ENCODE data around the gene NFKBIE.

Gene NFKBIE

GRCh38 chr6:44297063-44298038 is 32.0 kb upstream of the NFKBIE start:
- DNase-seq (ENCODE audit: low read depth in 1 of 2, low spot score in 1 of 2), result peak in 1 of 2 donors; percentile 19

GRCh38 chr6:44294832-44295791 is 29.8 kb upstream of the NFKBIE start:
- no peak for DNase-seq (ENCODE audit: low read depth in 1 of 2, low spot score in 1 of 2)

GRCh38 chr6:44292661-44293365 is 27.5 kb upstream of the NFKBIE start:
- no peak for DNase-seq (ENCODE audit: low read depth in 1 of 2, low spot score in 1 of 2)

- no peak for DNase-seq (ENCODE audit: low read depth in 1 of 2, low spot score in 1 of 2)
Observed at GRCh38 chr6:44291841-44292240, 26.5 kb upstream of the NFKBIE start.

- DNase-seq (ENCODE audit: low read depth in 1 of 2, low spot score in 1 of 2), result no peak
Observed at GRCh38 chr6:44289726-44290260, 24.4 kb upstream of the NFKBIE start.

GRCh38 chr6:44286747-44287146 is 21.4 kb upstream of the NFKBIE start:
- DNase-seq (ENCODE audit: low read depth in 1 of 2, low spot score in 1 of 2), result no peak

GRCh38 chr6:44286285-44286565 is 20.9 kb upstream of the NFKBIE start:
- no peak for DNase-seq (ENCODE audit: low read depth in 1 of 2, low spot score in 1 of 2)

- DNase-seq (ENCODE audit: low read depth in 1 of 2, low spot score in 1 of 2), result no peak
Observed at GRCh38 chr6:44285552-44286284, 20.4 kb upstream of the NFKBIE start.

GRCh38 chr6:44284867-44285266 is 19.5 kb upstream of the NFKBIE start:
- no peak for DNase-seq (ENCODE audit: low read depth in 1 of 2, low spot score in 1 of 2)

- no peak for DNase-seq (ENCODE audit: low read depth in 1 of 2, low spot score in 1 of 2)
Observed at GRCh38 chr6:44284121-44284520, 18.8 kb upstream of the NFKBIE start.

GRCh38 chr6:44278774-44279697 is 13.7 kb upstream of the NFKBIE start:
- no peak for DNase-seq (ENCODE audit: low read depth in 1 of 2, low spot score in 1 of 2)

GRCh38 chr6:44278315-44278714 is 13.0 kb upstream of the NFKBIE start:
- no peak for DNase-seq (ENCODE audit: low read depth in 1 of 2, low spot score in 1 of 2)

- no peak for DNase-seq (ENCODE audit: low read depth in 1 of 2, low spot score in 1 of 2)
Observed at GRCh38 chr6:44277763-44278162, 12.4 kb upstream of the NFKBIE start.

GRCh38 chr6:44276667-44277640 is 11.6 kb upstream of the NFKBIE start:
- DNase-seq (ENCODE audit: low read depth in 1 of 2, low spot score in 1 of 2), result no peak

GRCh38 chr6:44275749-44276648 is 10.6 kb upstream of the NFKBIE start:
- no peak for DNase-seq (ENCODE audit: low read depth in 1 of 2, low spot score in 1 of 2)

- DNase-seq (ENCODE audit: low read depth in 1 of 2, low spot score in 1 of 2), result no peak
Observed at GRCh38 chr6:44275271-44275748, 10.0 kb upstream of the NFKBIE start.

GRCh38 chr6:44273617-44274016 is 8.3 kb upstream of the NFKBIE start:
- no peak for DNase-seq (ENCODE audit: low read depth in 1 of 2, low spot score in 1 of 2)

Data from activated T-helper 1 cell treated with anti-CD3 and anti-CD28 coated beads, Interleukin-2, amount 50 U/mL, for 16 hours (primary cell).